Ectodermal cell (in vitro differentiated cells): ENCODE measurements around the gene LTBP1.
"Not testable (repeated sequence)": the region's sequence is repeated elsewhere in the genome, so short reads cannot be mapped to it uniquely, and the experiment has no call there.

Experiments used
- H3K27ac ChIP-seq: 2 replicates; pipeline ENCODE4 v1.7.0; 2013; ENCODE audit warnings: mild to moderate bottlenecking, low read depth, low read length; ENCODE audit not compliant: insufficient read depth, poor library complexity, severe bottlenecking
- H3K27me3 ChIP-seq: 2 replicates; pipeline ENCODE4 v1.7.0; 2013; ENCODE audit warnings: mild to moderate bottlenecking, low read length; ENCODE audit not compliant: insufficient read depth, control insufficient read depth, poor library complexity, severe bottlenecking
- H3K36me3 ChIP-seq: one replicate; pipeline ENCODE4 v1.7.0; 2013; ENCODE audit warnings: low read length; ENCODE audit not compliant: control insufficient read depth, insufficient read depth
- H3K4me1 ChIP-seq: one replicate; pipeline ENCODE4 v1.7.0; 2013; ENCODE audit warnings: low read length; ENCODE audit not compliant: control insufficient read depth, insufficient read depth
- H3K4me3 ChIP-seq: 2 replicates; pipeline ENCODE4 v1.7.0; 2013; ENCODE audit warnings: low read depth, low read length, control low read depth; ENCODE audit not compliant: insufficient read depth
- H3K9me3 ChIP-seq: 2 replicates; pipeline ENCODE4 v1.7.0; 2013; ENCODE audit warnings: mild to moderate bottlenecking, low read length, moderate library complexity; ENCODE audit not compliant: control insufficient read depth
- WGBS, 2 experiments: methylation state at CpG; one replicate each; pipeline ENCODE4 v1.1.7; 2013; ENCODE audit warnings: missing lambda C conversion rate in 2 of 2; 5-methylcytosine and 5-hydroxymethylcytosine counted together

LTBP1 gene

GRCh38 chr2:33381301-33381858, 434.6 kb downstream of the LTBP1 start:
- WGBS, 2 experiments, result 87 to 97% methylated on average over 4 of the region's 4 CpGs
- Histone ChIP-seq H3K4me1 (no peaks in the 10 kb centered on the region), H3K9me3 (no peaks in the 10 kb centered on the region), H3K27ac (no peak overlapping the region), H3K36me3 (no peaks in the 10 kb centered on the region), H3K4me3 (no peak overlapping the region), H3K27me3 (no peaks in the 10 kb centered on the region)

GRCh38 chr2:33383855-33384598, 437.3 kb downstream of the LTBP1 start:
- Histone ChIP-seq H3K27me3 (no peaks in the 10 kb centered on the region), H3K9me3 (no peaks in the 10 kb centered on the region), H3K4me1 (no peaks in the 10 kb centered on the region), H3K27ac (no peak overlapping the region), H3K4me3 (no peak overlapping the region), H3K36me3 (no peaks in the 10 kb centered on the region)
- WGBS, 2 experiments, result 92 to 96% methylated on average over 8 of the region's 8 CpGs

- Histone ChIP-seq H3K4me1 (no peaks in the 10 kb centered on the region), H3K36me3 (no peaks in the 10 kb centered on the region), H3K27ac (no peak overlapping the region), H3K27me3 (no peaks in the 10 kb centered on the region), H3K9me3 (no peaks in the 10 kb centered on the region), H3K4me3 (no peak overlapping the region)
- WGBS, 2 experiments, result 92 to 94% methylated on average over 2 of the region's 2 CpGs
Observed at GRCh38 chr2:33384599-33384961, 437.8 kb downstream of the LTBP1 start.

GRCh38 chr2:33388996-33389395, 442.2 kb downstream of the LTBP1 start:
- Histone ChIP-seq H3K9me3 (no peaks in the 10 kb centered on the region), H3K36me3 (no peaks in the 10 kb centered on the region), H3K4me1 (no peaks in the 10 kb centered on the region), H3K27me3 (no peaks in the 10 kb centered on the region), H3K4me3 (no peak overlapping the region), H3K27ac (no peak overlapping the region)
- WGBS, 2 experiments, result 93 to 94% methylated on average over 14 of the region's 14 CpGs

GRCh38 chr2:33389695-33390094, 442.9 kb downstream of the LTBP1 start:
- H3K36me3 ChIP-seq, H3K4me3 ChIP-seq, H3K27me3 ChIP-seq, H3K4me1 ChIP-seq, H3K9me3 ChIP-seq, H3K27ac ChIP-seq: not testable (repeated sequence)
- WGBS, 2 experiments, result 79 to 87% methylated on average over 6 of the region's 6 CpGs

- H3K36me3 ChIP-seq, result no peaks in the 10 kb centered on the region
- H3K4me1 ChIP-seq, result no peaks in the 10 kb centered on the region
- no peak overlapping the region for H3K4me3 ChIP-seq
- no peak overlapping the region for H3K27ac ChIP-seq
- no peaks in the 10 kb centered on the region for H3K9me3 ChIP-seq
- WGBS, 2 experiments, result 90 to 97% methylated on average over 5 of the region's 5 CpGs
- no peaks in the 10 kb centered on the region for H3K27me3 ChIP-seq
Observed at GRCh38 chr2:33391529-33392255, 444.9 kb downstream of the LTBP1 start.

- Histone ChIP-seq H3K4me1 (no peaks in the 10 kb centered on the region), H3K27me3 (no peaks in the 10 kb centered on the region), H3K27ac (no peak overlapping the region), H3K4me3 (no peak overlapping the region), H3K36me3 (no peaks in the 10 kb centered on the region), H3K9me3 (no peaks in the 10 kb centered on the region)
- 89 to 91% methylated on average over 4 of the region's 4 CpGs for WGBS, 2 experiments
Observed at GRCh38 chr2:33392366-33392765, 445.6 kb downstream of the LTBP1 start.

GRCh38 chr2:33395034-33395433, 448.3 kb downstream of the LTBP1 start:
- no peak overlapping the region for H3K27ac ChIP-seq
- no peaks in the 10 kb centered on the region for H3K9me3 ChIP-seq
- no peak overlapping the region for H3K4me3 ChIP-seq
- WGBS, 2 experiments, result 91 to 94% methylated on average over 3 of the region's 3 CpGs
- no peaks in the 10 kb centered on the region for H3K36me3 ChIP-seq
- H3K27me3 ChIP-seq, result no peaks in the 10 kb centered on the region
- no peaks in the 10 kb centered on the region for H3K4me1 ChIP-seq

- no peak overlapping the region for H3K27ac ChIP-seq
- no peaks in the 10 kb centered on the region for H3K9me3 ChIP-seq
- no peaks in the 10 kb centered on the region for H3K27me3 ChIP-seq
- no peaks in the 10 kb centered on the region for H3K4me1 ChIP-seq
- H3K36me3 ChIP-seq, result no peaks in the 10 kb centered on the region
- H3K4me3 ChIP-seq, result no peak overlapping the region
Observed at GRCh38 chr2:33395655-33396249, 449.0 kb downstream of the LTBP1 start.

GRCh38 chr2:33404321-33404720, 457.6 kb downstream of the LTBP1 start:
- 89 to 90% methylated on average over 5 of the region's 5 CpGs for WGBS, 2 experiments
- no peak overlapping the region for H3K4me3 ChIP-seq
- no peaks in the 10 kb centered on the region for H3K36me3 ChIP-seq
- no peaks in the 10 kb centered on the region for H3K4me1 ChIP-seq
- H3K27ac ChIP-seq, result no peak overlapping the region
- H3K27me3 ChIP-seq, result no peaks in the 10 kb centered on the region
- H3K9me3 ChIP-seq, result peaks cover 5% of the 10 kb centered on the region
